ENCODE data around the gene MGAT5. TPM values are rescaled to one million over a fixed set of nuclear protein-coding genes. Genes with fewer than 3 reads are reported as not detected.
A peak's percentile ranks its signal among the peaks of the same experiment; 100 is the strongest.

MGAT5 gene
- total and polyA plus RNA-seq, 5 donors, result 29.0 to 156 (median 126) TPM

- Histone ChIP-seq H3K27me3 (ENCODE audit: control insufficient read depth, insufficient read depth) (no peaks in the 10 kb centered on the region), H3K9me3 (ENCODE audit: control insufficient read depth, low read length) (no peaks in the 10 kb centered on the region), H3K27ac (ENCODE audit: low read length) (no peak overlapping the region), H3K4me3 (ENCODE audit: low read length) (no peak overlapping the region), H3K4me1 (ENCODE audit: control insufficient read depth, insufficient read depth, low read length) (peaks cover 27% of the 10 kb centered on the region)
- WGBS, result 98% methylated on average over 4 of the region's 4 CpGs
- DNase-seq (no peak), ATAC-seq (no peak)
- intact Hi-C loops (cut with DNase I), result loop anchor here in 2 of 4 donors (5.0 to 10.0 kb wide), 2 partner anchors 136 to 152 kb away; no protein-coding TSS in a partner anchor
These were observed 661 bp upstream of the MGAT5 start for GRCh38 chr2:134253117-134253704.

GRCh38 chr2:134254824-134255223 lies 952 bp downstream of the MGAT5 start:
- intact Hi-C loops (cut with DNase I), result loop anchor here in 2 of 4 donors (5.0 to 10.0 kb wide), 2 partner anchors 138 to 150 kb away; no protein-coding TSS in a partner anchor
- no peak overlapping the region for H3K4me3 ChIP-seq (ENCODE audit: low read length)
- no peak overlapping the region for H3K27ac ChIP-seq (ENCODE audit: low read length)
- H3K27me3 ChIP-seq (ENCODE audit: control insufficient read depth, insufficient read depth), result no peaks in the 10 kb centered on the region
- H3K4me1 ChIP-seq (ENCODE audit: control insufficient read depth, insufficient read depth, low read length), result peaks cover 32% of the 10 kb centered on the region
- DNase-seq (no peak), ATAC-seq (no peak)
- H3K9me3 ChIP-seq (ENCODE audit: control insufficient read depth, low read length), result no peaks in the 10 kb centered on the region

GRCh38 chr2:134256956-134257355 lies 3.1 kb downstream of the MGAT5 start:
- Histone ChIP-seq H3K27ac (ENCODE audit: low read length) (no peak overlapping the region), H3K4me1 (ENCODE audit: control insufficient read depth, insufficient read depth, low read length) (peaks cover 45% of the 10 kb centered on the region), H3K27me3 (ENCODE audit: control insufficient read depth, insufficient read depth) (no peaks in the 10 kb centered on the region), H3K9me3 (ENCODE audit: control insufficient read depth, low read length) (no peaks in the 10 kb centered on the region), H3K4me3 (ENCODE audit: low read length) (no peak overlapping the region)
- intact Hi-C loops (cut with DNase I), result loop anchor here in 1 of 4 donors (10.0 kb wide), 1 partner anchor 148 kb away; no protein-coding TSS in a partner anchor
- DNase-seq (no peak), ATAC-seq (no peak)
- WGBS, result 78% methylated on average over 2 of the region's 2 CpGs

GRCh38 chr2:134257509-134257908 lies 3.6 kb downstream of the MGAT5 start:
- H3K4me1 ChIP-seq (ENCODE audit: control insufficient read depth, insufficient read depth, low read length), result peaks cover 44% of the 10 kb centered on the region

GRCh38 chr2:134257965-134258683 lies 4.3 kb downstream of the MGAT5 start:
- WGBS, result 88% methylated on average over 7 of the region's 7 CpGs
- intact Hi-C loops (cut with DNase I), result loop anchor here in 1 of 4 donors (10.0 kb wide), 1 partner anchor 147 kb away; no protein-coding TSS in a partner anchor

More at GRCh38 chr2:134257509-134257908, 3.6 kb downstream of the MGAT5 start:
- DNase-seq, result no peak
- Histone ChIP-seq H3K27ac (ENCODE audit: low read length) (no peak overlapping the region), H3K4me3 (ENCODE audit: low read length) (no peak overlapping the region), H3K9me3 (ENCODE audit: control insufficient read depth, low read length) (no peaks in the 10 kb centered on the region), H3K27me3 (ENCODE audit: control insufficient read depth, insufficient read depth) (no peaks in the 10 kb centered on the region)
- intact Hi-C loops (cut with DNase I), result loop anchor here in 1 of 4 donors (10.0 kb wide), 1 partner anchor 147 kb away; no protein-coding TSS in a partner anchor
- no peak for ATAC-seq

GRCh38 chr2:134258684-134259388 lies 5.0 kb downstream of the MGAT5 start:
- intact Hi-C loops (cut with DNase I), result loop anchor here in 1 of 4 donors (10.0 kb wide), 1 partner anchor 146 kb away; no protein-coding TSS in a partner anchor
- H3K9me3 ChIP-seq (ENCODE audit: control insufficient read depth, low read length), result no peaks in the 10 kb centered on the region
- H3K4me1 ChIP-seq (ENCODE audit: control insufficient read depth, insufficient read depth, low read length), result peaks cover 42% of the 10 kb centered on the region
- peak overlapping the region; percentile 90 for H3K27ac ChIP-seq (ENCODE audit: low read length)
- DNase-seq (peak; percentile 47 to 74 (median 60)), ATAC-seq (peak; percentile 82 to 88)
- no peaks in the 10 kb centered on the region for H3K27me3 ChIP-seq (ENCODE audit: control insufficient read depth, insufficient read depth)
- no peak overlapping the region for H3K4me3 ChIP-seq (ENCODE audit: low read length)
- 39% methylated on average over 7 of the region's 7 CpGs for WGBS

More at GRCh38 chr2:134257965-134258683, 4.3 kb downstream of the MGAT5 start:
- no peak for DNase-seq
- Histone ChIP-seq H3K4me3 (ENCODE audit: low read length) (no peak overlapping the region), H3K27ac (ENCODE audit: low read length) (peak overlapping the region; percentile 90), H3K4me1 (ENCODE audit: control insufficient read depth, insufficient read depth, low read length) (peaks cover 47% of the 10 kb centered on the region), H3K27me3 (ENCODE audit: control insufficient read depth, insufficient read depth) (no peaks in the 10 kb centered on the region), H3K9me3 (ENCODE audit: control insufficient read depth, low read length) (no peaks in the 10 kb centered on the region)
- ATAC-seq, result no peak

GRCh38 chr2:134259571-134259970 lies 5.7 kb downstream of the MGAT5 start:
- Histone ChIP-seq H3K27ac (ENCODE audit: low read length) (peak overlapping the region; percentile 90), H3K9me3 (ENCODE audit: control insufficient read depth, low read length) (no peaks in the 10 kb centered on the region), H3K27me3 (ENCODE audit: control insufficient read depth, insufficient read depth) (no peaks in the 10 kb centered on the region), H3K4me1 (ENCODE audit: control insufficient read depth, insufficient read depth, low read length) (peaks cover 36% of the 10 kb centered on the region), H3K4me3 (ENCODE audit: low read length) (no peak overlapping the region)
- intact Hi-C loops (cut with DNase I), result loop anchor here in 1 of 4 donors (10.0 kb wide), 1 partner anchor 145 kb away; no protein-coding TSS in a partner anchor
- DNase-seq (no peak), ATAC-seq (peak; percentile 3 to 5)
- 36% methylated on average over 2 of the region's 2 CpGs for WGBS

GRCh38 chr2:134259994-134260393 lies 6.1 kb downstream of the MGAT5 start:
- H3K4me3 ChIP-seq (ENCODE audit: low read length), result no peak overlapping the region
- no peaks in the 10 kb centered on the region for H3K9me3 ChIP-seq (ENCODE audit: control insufficient read depth, low read length)
- DNase-seq (no peak), ATAC-seq (peak; percentile 5 to 14)
- intact Hi-C loops (cut with DNase I), result loop anchor here in 1 of 4 donors (10.0 kb wide), 1 partner anchor 145 kb away; no protein-coding TSS in a partner anchor
- no peaks in the 10 kb centered on the region for H3K27me3 ChIP-seq (ENCODE audit: control insufficient read depth, insufficient read depth)
- peak overlapping the region; percentile 90 for H3K27ac ChIP-seq (ENCODE audit: low read length)
- WGBS, result 48% methylated on average over 8 of the region's 8 CpGs
- peaks cover 36% of the 10 kb centered on the region for H3K4me1 ChIP-seq (ENCODE audit: control insufficient read depth, insufficient read depth, low read length)

GRCh38 chr2:134260713-134261112 lies 6.8 kb downstream of the MGAT5 start:
- H3K27ac ChIP-seq (ENCODE audit: low read length), result peak overlapping the region; percentile 79
- intact Hi-C loops (cut with DNase I), result no loop called here
- H3K4me1 ChIP-seq (ENCODE audit: control insufficient read depth, insufficient read depth, low read length), result peaks cover 36% of the 10 kb centered on the region

GRCh38 chr2:134261398-134262131 lies 7.7 kb downstream of the MGAT5 start:
- intact Hi-C loops (cut with DNase I), result no loop called here
- Histone ChIP-seq H3K4me1 (ENCODE audit: control insufficient read depth, insufficient read depth, low read length) (peaks cover 36% of the 10 kb centered on the region), H3K4me3 (ENCODE audit: low read length) (no peak overlapping the region), H3K27me3 (ENCODE audit: control insufficient read depth, insufficient read depth) (no peaks in the 10 kb centered on the region), H3K9me3 (ENCODE audit: control insufficient read depth, low read length) (no peaks in the 10 kb centered on the region), H3K27ac (ENCODE audit: low read length) (peak overlapping the region; percentile 79)
- no peak for DNase-seq
- 59% methylated on average over 6 of the region's 6 CpGs for WGBS
- ATAC-seq, result peak; percentile 27 to 61

More at GRCh38 chr2:134260713-134261112, 6.8 kb downstream of the MGAT5 start:
- DNase-seq (peak in 1 of 3 donors; percentile 26), ATAC-seq (peak; percentile 11 to 27)
- WGBS, result 44% methylated on average over 2 of the region's 2 CpGs
- Histone ChIP-seq H3K4me3 (ENCODE audit: low read length) (no peak overlapping the region), H3K9me3 (ENCODE audit: control insufficient read depth, low read length) (no peaks in the 10 kb centered on the region), H3K27me3 (ENCODE audit: control insufficient read depth, insufficient read depth) (no peaks in the 10 kb centered on the region)
